Epithelial cell of esophagus (primary cell): Measurements from ENCODE around the gene TDP1.
A peak's percentile ranks its signal among the peaks of the same experiment; 100 is the strongest.

Experiments used
- DNase-seq: peaks from one replicate; pipeline ENCODE4 v3.0.0; 2010; ENCODE audit warnings: low read depth
- H3K4me3 ChIP-seq: 2 replicates; pipeline ENCODE4 v1.5.1; 2011; ENCODE audit warnings: mild to moderate bottlenecking, low read length, control low read depth
- CTCF ChIP-seq: IDR thresholded peaks from 2 replicates; pipeline ENCODE4 v1.5.1; 2011; ENCODE audit warnings: low read depth, mild to moderate bottlenecking, low read length, control low read depth, inconsistent platforms; ENCODE audit not compliant: insufficient read depth; ENCODE audit errors: missing control alignments

The TDP1 gene

GRCh38 chr14:90040411-90040810, 84.7 kb downstream of the TDP1 start:
- no peak overlapping the region for H3K4me3 ChIP-seq
- TF ChIP-seq CTCF, result no peak
- DNase-seq, result no peak

DNA sequence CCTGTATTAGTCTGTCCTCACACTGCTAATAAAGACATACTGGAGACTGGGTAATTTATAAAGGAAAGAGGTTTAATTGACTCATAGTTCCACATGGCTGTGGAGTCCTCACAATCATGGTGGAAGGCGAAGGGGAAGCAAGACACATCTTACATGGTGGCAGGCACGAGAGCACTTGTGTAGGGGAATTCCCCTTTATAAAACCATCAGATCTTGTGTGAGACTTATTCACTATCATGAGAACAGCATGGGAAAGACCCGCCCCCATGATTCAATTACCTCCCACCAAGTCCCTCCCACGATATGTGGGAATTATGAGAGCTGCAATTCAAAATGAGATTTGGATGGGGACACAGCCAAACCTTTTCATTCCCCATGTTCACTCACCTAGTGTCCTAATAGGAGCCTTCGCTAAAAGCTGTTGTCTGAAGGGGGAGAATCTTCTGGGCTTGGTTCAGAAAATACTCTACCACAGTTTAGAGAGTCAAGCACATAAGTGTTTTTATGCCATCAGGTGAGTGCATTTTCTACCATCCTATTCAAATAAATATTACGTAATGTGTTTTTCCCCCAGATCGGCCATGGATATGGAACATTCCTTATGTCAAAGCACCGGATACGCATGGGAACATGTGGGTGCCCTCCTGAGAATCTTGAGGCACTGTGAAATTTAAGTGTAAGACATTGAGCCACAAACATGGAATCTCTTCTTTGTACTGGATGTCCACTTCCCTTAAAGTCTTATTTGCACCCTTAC, 86.9 kb downstream of the TDP1 start:
- H3K4me3 ChIP-seq, result no peak overlapping the region
- DNase-seq, result no peak
- TF ChIP-seq CTCF, result no peak

DNA sequence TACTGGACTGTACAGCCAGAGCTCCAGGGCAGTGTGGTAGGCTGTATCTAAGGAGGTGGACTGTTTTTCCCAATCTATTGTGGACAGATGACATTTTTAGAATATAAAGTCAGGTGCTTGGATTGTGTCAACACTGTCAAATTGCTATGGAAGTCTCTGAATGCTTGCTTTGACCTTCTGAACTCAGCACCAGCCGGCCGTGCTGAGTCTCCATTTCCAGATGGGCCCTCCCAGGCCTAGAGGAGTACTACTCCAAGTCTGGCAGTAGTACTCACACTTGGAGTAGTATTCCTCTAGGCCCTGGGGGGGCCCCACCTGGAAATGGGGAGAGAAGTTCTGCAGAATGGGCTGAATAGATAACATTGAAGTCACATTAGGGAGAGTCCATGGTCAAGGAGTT, 89.9 kb downstream of the TDP1 start:
- no peak for TF ChIP-seq CTCF
- no peak for DNase-seq
- H3K4me3 ChIP-seq, result no peak overlapping the region

DNA sequence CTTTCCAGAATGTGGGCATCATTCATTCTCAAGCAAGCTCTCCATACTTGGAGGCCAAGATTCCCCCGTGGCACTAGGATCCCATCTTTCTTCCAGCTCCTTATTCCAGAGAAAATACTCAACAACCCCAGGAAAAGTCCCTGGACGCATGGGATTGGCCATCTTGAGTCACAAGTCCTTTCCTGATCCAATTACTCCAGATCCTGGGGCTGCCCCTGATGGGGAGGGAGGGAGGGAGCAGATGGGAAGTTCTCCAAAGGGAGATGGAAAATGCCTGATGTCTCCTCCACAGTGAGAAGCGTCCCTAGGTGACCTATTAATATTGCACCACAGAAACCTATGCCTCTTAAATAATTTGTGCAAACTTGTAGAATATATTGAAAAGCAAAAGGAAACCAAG, 93.7 kb downstream of the TDP1 start:
- DNase-seq, result no peak
- no peak overlapping the region for H3K4me3 ChIP-seq
- TF ChIP-seq CTCF, result no peak

DNA sequence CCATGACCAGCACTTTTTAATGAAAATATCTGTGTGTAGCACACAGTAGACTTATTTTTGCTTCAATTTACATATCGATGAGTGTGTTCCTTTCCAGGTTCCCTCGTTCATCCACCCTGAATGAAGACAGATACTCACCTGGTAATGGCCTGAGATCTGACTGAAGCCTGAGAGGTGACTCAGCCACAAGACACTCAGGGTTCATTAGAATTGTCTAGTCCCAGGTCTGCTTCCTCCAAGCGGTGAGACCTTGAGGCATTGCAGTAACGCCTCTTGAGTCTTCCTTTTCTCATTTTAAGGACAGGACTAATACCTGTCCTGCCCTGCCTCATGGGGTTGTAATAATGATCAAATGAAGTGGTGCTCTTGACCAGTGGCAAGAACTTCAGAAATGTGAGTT, 94.5 kb downstream of the TDP1 start:
- H3K4me3 ChIP-seq, result no peak overlapping the region
- DNase-seq, result peak; percentile 21
- no peak for TF ChIP-seq CTCF

- no peak overlapping the region for H3K4me3 ChIP-seq
- no peak for TF ChIP-seq CTCF
- DNase-seq, result no peak
These were observed 97.3 kb downstream of the TDP1 start for GRCh38 chr14:90053044-90053443.

- no peak for TF ChIP-seq CTCF
- DNase-seq, result no peak
These were observed 99.1 kb downstream of the TDP1 start for GRCh38 chr14:90054803-90055202.

More at GRCh38 chr14:90054803-90055202, 99.1 kb downstream of the TDP1 start:
- no peak overlapping the region for H3K4me3 ChIP-seq
